SH-SY5Y (cell line): ENCODE measurements around the gene PMAIP1.

Experiments
- GATA2 ChIP-seq: IDR thresholded peaks from 2 replicates; pipeline ENCODE4 v1.6.1; 2011; ENCODE audit warnings: mild to moderate bottlenecking, low read depth, low read length
- GATA3 ChIP-seq: IDR thresholded peaks from 2 replicates; pipeline ENCODE4 v1.6.1; 2011; ENCODE audit warnings: low read depth, mild to moderate bottlenecking, low read length, moderate library complexity

- TF ChIP-seq GATA3 (no peak), GATA2 (no peak)
Measured at GRCh38 chr18:59876310-59876626, 23.5 kb upstream of the PMAIP1 start.
